Activated T-helper 1 cell treated with anti-CD3 and anti-CD28 coated beads, Interleukin-2, amount 50 U/mL, for 16 hours (primary cell): ENCODE results near the gene OR5B21.

ENCODE experiments used
- DNase-seq, 2 donors: peaks; one replicate each; pipeline ENCODE4 v3.0.0-alpha.2; 2020; ENCODE audit warnings: low read depth in 1 of 2, low spot score in 1 of 2

The OR5B21 gene

GRCh38 chr11:58494101-58494500, 13.8 kb downstream of the OR5B21 start:
- DNase-seq, result no peak

GRCh38 chr11:58493676-58494075, 14.2 kb downstream of the OR5B21 start:
- DNase-seq, result no peak

- DNase-seq, result no peak
Measured at GRCh38 chr11:58490827-58491226, 17.1 kb downstream of the OR5B21 start.

DNA sequence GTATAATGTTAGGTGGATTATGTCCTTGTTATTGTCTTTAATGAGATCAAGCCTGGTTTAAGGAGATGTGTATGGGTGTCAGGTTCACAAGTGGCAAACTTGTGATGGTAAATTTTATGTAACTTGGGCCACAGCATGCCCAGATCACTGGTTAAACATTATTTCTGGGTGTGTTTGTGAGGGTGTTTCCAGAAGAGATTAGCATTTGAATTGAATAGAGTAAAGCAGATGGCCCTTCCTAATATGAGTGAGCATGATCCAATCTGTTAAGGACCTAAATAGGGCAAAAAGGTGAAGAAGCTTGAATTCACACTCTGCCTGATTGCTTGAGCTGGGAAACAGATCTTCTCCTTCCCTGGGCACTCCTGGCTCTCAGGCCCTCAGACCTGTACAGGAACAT, 20.7 kb downstream of the OR5B21 start:
- no peak for DNase-seq

- DNase-seq, result no peak
Measured at GRCh38 chr11:58485961-58486360, 21.9 kb downstream of the OR5B21 start.

GRCh38 chr11:58471892-58472291, 36.0 kb downstream of the OR5B21 start:
- no peak for DNase-seq

DNA sequence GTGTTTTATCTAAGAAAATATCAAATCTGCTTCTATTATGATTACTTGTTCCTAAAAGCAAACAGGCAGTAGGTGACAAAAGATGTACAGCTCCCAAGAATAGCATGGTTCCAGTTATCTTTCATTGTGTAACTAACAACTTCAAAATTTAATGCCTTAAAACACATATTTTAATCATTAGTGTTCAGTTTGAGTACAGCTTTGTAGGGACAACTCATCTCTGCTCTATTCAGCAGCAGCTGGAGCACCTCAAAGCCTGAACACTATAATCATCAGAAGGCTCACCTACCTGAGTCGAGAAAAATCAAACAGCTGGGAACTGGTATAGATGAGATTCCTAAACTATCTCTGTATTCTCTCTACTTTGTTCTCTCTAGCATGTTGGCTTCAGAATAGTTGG, 41.6 kb downstream of the OR5B21 start:
- no peak for DNase-seq

DNA sequence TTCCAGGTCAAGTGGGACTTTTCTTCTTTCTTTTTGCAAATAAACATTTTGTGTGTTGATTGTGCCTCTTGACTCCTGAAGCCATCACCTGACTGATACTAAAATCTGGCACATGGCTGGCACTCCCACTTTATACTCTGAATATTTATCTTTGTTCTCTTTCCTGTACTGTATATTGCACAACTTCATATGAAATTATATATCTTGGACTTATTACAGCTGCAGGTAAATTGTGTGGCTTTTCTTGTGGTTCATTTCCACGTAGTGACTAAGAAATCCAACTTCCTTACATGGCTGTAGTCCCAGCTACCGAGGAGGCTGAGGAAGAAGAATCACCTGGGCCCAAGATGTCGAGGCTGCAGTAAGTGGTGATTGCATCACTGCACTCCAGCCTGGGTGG, 42.2 kb downstream of the OR5B21 start:
- DNase-seq, result no peak
